GM18858 (cell line): ENCODE results near the gene CD200R1L.

ENCODE experiments used
- ATAC-seq: cut with Tn5 transposase; IDR thresholded peaks from one replicate; pipeline ENCODE4 v1.9.1; 2021; ENCODE audit not compliant: unreplicated experiment

CD200R1L gene

DNA sequence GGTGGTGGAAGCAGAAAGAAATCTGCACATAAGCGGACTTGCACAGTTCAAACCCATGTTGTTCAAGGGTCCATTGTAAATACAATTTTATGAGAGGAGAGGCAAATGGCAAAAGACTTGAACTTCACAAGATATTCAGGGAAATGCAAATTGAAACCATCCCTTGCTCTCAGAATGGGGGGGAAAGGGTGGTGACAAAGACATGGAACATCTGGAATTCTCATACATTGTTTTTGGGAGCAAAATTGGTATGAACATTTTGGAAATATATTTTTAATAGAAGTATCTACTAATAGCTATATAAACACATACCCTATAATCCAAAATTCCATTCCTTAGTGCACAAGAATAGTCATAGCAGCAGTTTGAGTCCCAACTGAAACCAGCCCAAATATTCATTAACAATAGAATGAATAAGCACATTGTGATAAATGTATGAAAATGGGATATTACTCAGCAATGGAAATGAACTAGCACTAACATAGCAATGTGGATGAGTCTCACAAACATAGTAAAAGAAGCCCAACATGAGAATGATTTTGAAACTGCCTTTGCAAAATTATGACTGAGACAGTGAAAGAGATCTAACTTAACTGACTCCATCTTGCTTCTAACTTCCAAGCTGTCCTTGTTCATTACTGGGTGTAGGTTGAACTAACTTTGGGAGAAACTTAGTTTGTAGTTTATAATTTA lies 77.2 kb downstream of the CD200R1L start:
- ATAC-seq: no peak

DNA sequence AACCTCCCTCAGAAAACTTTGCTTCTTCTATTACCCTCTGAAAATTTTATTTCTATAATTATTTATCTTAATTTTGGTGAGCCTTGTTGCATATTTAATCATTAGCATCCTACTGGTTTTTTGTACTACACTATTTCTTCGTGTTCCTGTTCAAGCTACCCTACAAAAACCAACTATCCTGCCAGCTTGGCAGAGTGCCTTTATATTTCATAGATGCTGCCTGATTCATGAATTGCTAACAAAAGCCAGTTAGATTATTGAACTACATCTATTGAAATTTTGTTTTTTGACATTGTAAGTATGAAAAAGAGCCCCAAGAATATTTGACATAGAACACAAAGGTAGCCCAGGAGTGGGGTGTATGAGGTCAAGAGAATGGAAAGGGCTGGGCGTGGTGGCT lies 78.9 kb downstream of the CD200R1L start:
- ATAC-seq: no peak

DNA sequence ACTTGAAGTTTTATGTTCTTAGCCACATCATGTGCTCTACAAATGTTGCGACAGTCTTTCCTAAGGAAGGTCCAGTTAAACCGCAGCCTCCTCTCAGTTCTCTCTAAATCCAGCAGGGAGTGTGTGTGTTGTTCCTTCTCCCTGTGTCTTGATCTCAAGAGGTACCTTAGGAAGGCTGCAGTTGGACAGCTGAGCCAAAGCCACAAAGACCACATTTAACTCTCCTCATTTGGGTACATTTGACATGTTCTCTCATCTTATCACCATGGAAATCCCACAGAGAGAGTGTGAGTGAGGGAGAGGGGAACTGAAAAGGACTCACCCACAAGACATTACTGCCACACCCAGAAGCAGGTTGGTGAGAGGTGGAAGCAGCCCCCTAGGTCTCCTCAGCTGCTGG lies 79.5 kb downstream of the CD200R1L start:
- peak; percentile 60 for ATAC-seq
